Type B pancreatic cell (in vitro differentiated cells): ENCODE data around the gene TMEM109. TPM values are rescaled to one million over a fixed set of nuclear protein-coding genes. Genes with fewer than 3 reads are reported as not detected.
A peak's percentile ranks its signal among the peaks of the same experiment; 100 is the strongest.

ENCODE experiments used
- DNase-seq: peaks from one replicate; pipeline ENCODE4 v3.0.0; 2021; ENCODE audit warnings: mixed read lengths; ENCODE audit not compliant: unreplicated experiment; ENCODE audit errors: extremely low spot score
- H3K27ac Mint-ChIP-seq: 2 replicates; pipeline ENCODE4 v1.8.0; 2021; ENCODE audit warnings: mild to moderate bottlenecking, mixed read lengths
- H3K27me3 Mint-ChIP-seq: 2 replicates; pipeline ENCODE4 v1.8.0; 2021; ENCODE audit warnings: mixed read lengths
- H3K36me3 Mint-ChIP-seq: 2 replicates; pipeline ENCODE4 v1.8.0; 2021; ENCODE audit warnings: mixed read lengths
- H3K4me1 Mint-ChIP-seq: one replicate; pipeline ENCODE4 v1.8.0; 2021; ENCODE audit warnings: mixed read lengths; ENCODE audit not compliant: unreplicated experiment
- H3K4me3 Mint-ChIP-seq: 2 replicates; pipeline ENCODE4 v1.8.0; 2021; ENCODE audit warnings: mild to moderate bottlenecking, mixed read lengths
- H3K9me3 Mint-ChIP-seq: 2 replicates; pipeline ENCODE4 v1.8.0; 2021; ENCODE audit warnings: mixed read lengths
- long read RNA-seq: library from polyadenylated mRNA; unstranded; transcript quantifications from one replicate; pipeline ENCODE4 v2.0.0, GENCODE V29; 2020
- total RNA-seq: library from RNA; stranded (reverse); gene quantifications from 2 replicates; pipeline ENCODE4 v1.2.1, GENCODE V29; 2021; ENCODE audit warnings: low replicate concordance
- TF ChIP-seq, protein P1 (sequence below): fragments of 200-600 bp; sonication (generic); conservative IDR thresholded peaks from 2 replicates; pipeline ENCODE4 v1.5.0; 2021; ENCODE audit warnings: antibody characterized with exemption, mild to moderate bottlenecking

The TMEM109 gene, protein sequence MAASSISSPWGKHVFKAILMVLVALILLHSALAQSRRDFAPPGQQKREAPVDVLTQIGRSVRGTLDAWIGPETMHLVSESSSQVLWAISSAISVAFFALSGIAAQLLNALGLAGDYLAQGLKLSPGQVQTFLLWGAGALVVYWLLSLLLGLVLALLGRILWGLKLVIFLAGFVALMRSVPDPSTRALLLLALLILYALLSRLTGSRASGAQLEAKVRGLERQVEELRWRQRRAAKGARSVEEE
- 83.0 and 97.5 TPM in 2 replicates for total RNA-seq
- long read RNA-seq, transcript TMEM109-201 (4 exons, 2,413 nt), result major isoform, 12 of 18 reads
- long read RNA-seq, partial matches to known transcripts, result 6 of 18 reads
- long read RNA-seq, other reads (novel, unspliced or antisense), result 0 of 18 reads

- Mint-ChIP-seq H3K4me1 (peaks cover 39% of the 10 kb centered on the region), H3K36me3 (peaks cover 7% of the 10 kb centered on the region), H3K27me3 (peaks cover 18% of the 10 kb centered on the region), H3K4me3 (peak within 1 kb of the TSS; percentile 100), H3K27ac (peak within 1 kb of the TSS; percentile 95), H3K9me3 (no peaks in the 10 kb centered on the region)
- DNase-seq, result peak; percentile 89
- TF ChIP-seq, protein P1, sequence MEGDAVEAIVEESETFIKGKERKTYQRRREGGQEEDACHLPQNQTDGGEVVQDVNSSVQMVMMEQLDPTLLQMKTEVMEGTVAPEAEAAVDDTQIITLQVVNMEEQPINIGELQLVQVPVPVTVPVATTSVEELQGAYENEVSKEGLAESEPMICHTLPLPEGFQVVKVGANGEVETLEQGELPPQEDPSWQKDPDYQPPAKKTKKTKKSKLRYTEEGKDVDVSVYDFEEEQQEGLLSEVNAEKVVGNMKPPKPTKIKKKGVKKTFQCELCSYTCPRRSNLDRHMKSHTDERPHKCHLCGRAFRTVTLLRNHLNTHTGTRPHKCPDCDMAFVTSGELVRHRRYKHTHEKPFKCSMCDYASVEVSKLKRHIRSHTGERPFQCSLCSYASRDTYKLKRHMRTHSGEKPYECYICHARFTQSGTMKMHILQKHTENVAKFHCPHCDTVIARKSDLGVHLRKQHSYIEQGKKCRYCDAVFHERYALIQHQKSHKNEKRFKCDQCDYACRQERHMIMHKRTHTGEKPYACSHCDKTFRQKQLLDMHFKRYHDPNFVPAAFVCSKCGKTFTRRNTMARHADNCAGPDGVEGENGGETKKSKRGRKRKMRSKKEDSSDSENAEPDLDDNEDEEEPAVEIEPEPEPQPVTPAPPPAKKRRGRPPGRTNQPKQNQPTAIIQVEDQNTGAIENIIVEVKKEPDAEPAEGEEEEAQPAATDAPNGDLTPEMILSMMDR, result peak; percentile 22
These were observed at the start of gene TMEM109 for GRCh38 chr11:60913793-60914632. Gene TMEM109, plus strand, starts transcription at chr11:60914158. Its CDS starts 5,536 bp downstream, at chr11:60919694.

DNA sequence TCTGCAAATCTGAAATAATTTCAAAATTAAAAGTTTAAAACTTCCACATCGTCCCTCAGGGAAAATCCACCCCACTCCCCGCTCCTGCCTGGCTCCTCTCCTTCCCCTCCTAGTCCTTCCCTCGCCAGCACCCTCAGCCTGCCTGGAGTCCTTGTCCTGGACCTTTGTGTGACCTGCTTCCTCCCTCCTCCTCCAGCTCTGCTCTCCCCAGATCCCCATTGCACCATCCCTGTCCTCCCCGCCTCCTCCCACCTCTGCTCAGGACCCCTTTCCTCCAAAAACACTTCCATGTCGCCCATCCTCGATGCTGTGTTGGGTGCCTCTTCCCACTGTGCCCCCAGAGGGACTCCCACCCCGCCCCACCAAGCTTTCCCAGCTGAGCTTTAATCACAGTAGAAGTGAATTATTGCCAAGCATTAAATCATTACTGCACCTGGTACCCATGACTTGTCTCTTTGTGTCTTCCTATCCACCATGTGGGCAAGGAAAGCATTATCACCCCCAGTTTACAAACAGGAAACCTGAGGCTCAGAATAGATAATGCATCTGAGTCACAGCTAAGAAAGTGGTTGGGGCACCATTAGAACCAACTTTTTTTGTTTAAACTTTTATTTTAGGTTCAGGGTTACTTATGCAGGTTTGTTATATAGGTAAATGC, 49.0 kb upstream of the TMEM109 start:
- Mint-ChIP-seq H3K4me3 (no peak overlapping the region), H3K27ac (no peak overlapping the region), H3K36me3 (no peaks in the 10 kb centered on the region), H3K27me3 (no peaks in the 10 kb centered on the region), H3K9me3 (no peaks in the 10 kb centered on the region), H3K4me1 (peaks cover 10% of the 10 kb centered on the region)
- no peak for DNase-seq
- TF ChIP-seq, protein P1, result no peak

- Mint-ChIP-seq H3K27ac (no peak within 1 kb of the TSS), H3K9me3 (no peaks in the 10 kb centered on the region), H3K4me3 (no peak within 1 kb of the TSS), H3K4me1 (peaks cover 10% of the 10 kb centered on the region), H3K27me3 (no peaks in the 10 kb centered on the region), H3K36me3 (no peaks in the 10 kb centered on the region)
- TF ChIP-seq, protein P1, result no peak
- DNase-seq, result no peak
These were observed 46.8 kb upstream of the TMEM109 start, which contains the start of gene ZP1 for GRCh38 chr11:60866911-60867870. Gene ZP1, plus strand, starts transcription at chr11:60867542. Its CDS starts 20 bp downstream, at chr11:60867562.

GRCh38 chr11:60867871-60868681, 45.9 kb upstream of the TMEM109 start:
- no peak overlapping the region for H3K4me3 Mint-ChIP-seq
- H3K9me3 Mint-ChIP-seq, result no peaks in the 10 kb centered on the region
- TF ChIP-seq, protein P1, result no peak
- no peak for DNase-seq
- H3K27ac Mint-ChIP-seq, result no peak overlapping the region
- no peaks in the 10 kb centered on the region for H3K36me3 Mint-ChIP-seq
- H3K27me3 Mint-ChIP-seq, result no peaks in the 10 kb centered on the region
- peaks cover 10% of the 10 kb centered on the region for H3K4me1 Mint-ChIP-seq
